Fibroblast of pulmonary artery (primary cell): ENCODE data around the gene MDP1.
A peak's percentile ranks its signal among the peaks of the same experiment; 100 is the strongest.
"Not testable (repeated sequence)": the region's sequence is repeated elsewhere in the genome, so short reads cannot be mapped to it uniquely, and the experiment has no call there.

Experiments used
- DNase-seq: peaks from one replicate; pipeline ENCODE4 v3.0.0-alpha.2; 2010; ENCODE audit warnings: low read depth
- H3K4me3 ChIP-seq: replicated peaks from 2 replicates; pipeline ENCODE4 v1.5.1; 2011; ENCODE audit warnings: low read depth, mild to moderate bottlenecking, control low read depth, low read length, moderate library complexity
- CTCF ChIP-seq: IDR thresholded peaks from 2 replicates; pipeline ENCODE4 v1.5.1; 2011; ENCODE audit warnings: mild to moderate bottlenecking, control low read depth, low read length, inconsistent platforms; ENCODE audit errors: missing control alignments

MDP1 gene

GRCh38 chr14:24226473-24226872, 10.6 kb upstream of the MDP1 start:
- no peak overlapping the region for H3K4me3 ChIP-seq
- TF ChIP-seq CTCF: no peak
- no peak for DNase-seq

GRCh38 chr14:24224618-24225071, 8.8 kb upstream of the MDP1 start:
- DNase-seq: peak; percentile 97
- H3K4me3 ChIP-seq: no peak overlapping the region
- no peak for TF ChIP-seq CTCF

- H3K4me3 ChIP-seq, DNase-seq: not testable (repeated sequence)
Measured at GRCh38 chr14:24222987-24223386, 7.1 kb upstream of the MDP1 start.

- no peak for DNase-seq
- TF ChIP-seq CTCF: no peak
- H3K4me3 ChIP-seq: no peak overlapping the region
Measured at GRCh38 chr14:24219521-24219920, 3.7 kb upstream of the MDP1 start.

GRCh38 chr14:24219080-24219479, 3.2 kb upstream of the MDP1 start:
- H3K4me3 ChIP-seq: no peak overlapping the region
- no peak for TF ChIP-seq CTCF
- DNase-seq: no peak

- not testable (repeated sequence) for H3K4me3 ChIP-seq, DNase-seq
Measured at GRCh38 chr14:24216876-24217275, 1.0 kb upstream of the MDP1 start.

GRCh38 chr14:24216345-24216699, 456 bp upstream of the MDP1 start:
- peak overlapping the region; percentile 85 for H3K4me3 ChIP-seq
- no peak for TF ChIP-seq CTCF
- DNase-seq: no peak

GRCh38 chr14:24213866-24214662, 1.8 kb downstream of the MDP1 start:
- no peak for DNase-seq
- TF ChIP-seq CTCF: no peak
- peak overlapping the region; percentile 64 for H3K4me3 ChIP-seq
